Measurements from ENCODE around the gene FAT3. TPM values are rescaled to one million over a fixed set of nuclear protein-coding genes. Genes with fewer than 3 reads are reported as not detected.

The FAT3 gene
- total and polyA plus RNA-seq, 10 of the 15 experiments (the other 5 are each of a cell fraction or from before 2014, with no cell fraction given) = under 0.01 to 0.04 (median 0.01) TPM; not detected in 7

DNA sequence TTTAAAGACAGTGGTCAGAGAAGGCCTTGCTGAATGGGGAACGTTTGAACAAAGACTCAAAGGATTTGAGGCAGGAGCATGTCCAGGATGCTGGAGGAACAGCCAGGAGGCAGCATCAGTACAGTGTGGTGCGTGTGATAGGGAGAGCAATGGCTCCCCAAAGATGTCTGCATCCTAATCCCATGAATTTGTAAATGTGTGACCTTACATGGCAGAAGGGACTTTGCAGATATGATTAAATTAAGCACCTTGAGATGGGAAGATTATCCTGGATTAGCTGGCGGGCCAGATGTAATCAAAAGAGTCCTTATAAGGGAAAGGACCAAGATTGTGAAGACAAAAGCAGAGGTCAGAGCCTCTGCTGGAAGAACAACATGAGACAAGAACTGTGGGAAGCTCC is 24.6 kb upstream of the FAT3 start:
- Histone ChIP-seq H3K79me2 (ENCODE audit: control insufficient read depth, insufficient read depth, low read length) (no peaks in the 10 kb centered on the region), H4K20me1 (ENCODE audit: control insufficient read depth, insufficient read depth) (no peaks in the 10 kb centered on the region), H3K4me3 (no peak overlapping the region), H3K9ac (ENCODE audit: control insufficient read depth, insufficient read depth, low read length) (no peak overlapping the region), H2AFZ (ENCODE audit: control insufficient read depth, low read depth, low read length) (no peak overlapping the region), H3K9me3 (replicated peaks; ENCODE audit: control insufficient read depth, insufficient read depth, low read length) (no peaks in the 10 kb centered on the region), H3K4me1 (ENCODE audit: control insufficient read depth, insufficient read depth, low read length) (no peaks in the 10 kb centered on the region), H3K4me2 (ENCODE audit: control insufficient read depth, insufficient read depth) (no peak overlapping the region), H3K27ac (ENCODE audit: control insufficient read depth, insufficient read depth) (no peak overlapping the region), H3K27me3 (replicated peaks in 1 of 2; ENCODE audit: control insufficient read depth in 2 of 2, insufficient read depth in 2 of 2, low read length in 1 of 2) (no peaks in the 10 kb centered on the region), H3K36me3 (ENCODE audit: control insufficient read depth in 2 of 2, insufficient read depth in 2 of 2, low read length in 1 of 2) (no peaks in the 10 kb centered on the region)
- TF ChIP-seq, protein P1, sequence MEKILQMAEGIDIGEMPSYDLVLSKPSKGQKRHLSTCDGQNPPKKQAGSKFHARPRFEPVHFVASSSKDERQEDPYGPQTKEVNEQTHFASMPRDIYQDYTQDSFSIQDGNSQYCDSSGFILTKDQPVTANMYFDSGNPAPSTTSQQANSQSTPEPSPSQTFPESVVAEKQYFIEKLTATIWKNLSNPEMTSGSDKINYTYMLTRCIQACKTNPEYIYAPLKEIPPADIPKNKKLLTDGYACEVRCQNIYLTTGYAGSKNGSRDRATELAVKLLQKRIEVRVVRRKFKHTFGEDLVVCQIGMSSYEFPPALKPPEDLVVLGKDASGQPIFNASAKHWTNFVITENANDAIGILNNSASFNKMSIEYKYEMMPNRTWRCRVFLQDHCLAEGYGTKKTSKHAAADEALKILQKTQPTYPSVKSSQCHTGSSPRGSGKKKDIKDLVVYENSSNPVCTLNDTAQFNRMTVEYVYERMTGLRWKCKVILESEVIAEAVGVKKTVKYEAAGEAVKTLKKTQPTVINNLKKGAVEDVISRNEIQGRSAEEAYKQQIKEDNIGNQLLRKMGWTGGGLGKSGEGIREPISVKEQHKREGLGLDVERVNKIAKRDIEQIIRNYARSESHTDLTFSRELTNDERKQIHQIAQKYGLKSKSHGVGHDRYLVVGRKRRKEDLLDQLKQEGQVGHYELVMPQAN (conservative IDR thresholded peaks at IDR 0.05) = no peak
- TF ChIP-seq RFX5 (IDR thresholded peaks at IDR 0.05; ENCODE audit: low read depth, low read length) (no peak), ZNF24 (IDR thresholded peaks at IDR 0.05) (no peak), CHD4 (IDR thresholded peaks at IDR 0.05) (no peak), MEF2B (IDR thresholded peaks at IDR 0.05; ENCODE audit: partially characterized antibody, poor library complexity, severe bottlenecking) (no peak), ZNF622 (IDR thresholded peaks at IDR 0.05) (no peak)
- TF ChIP-seq, protein P2, sequence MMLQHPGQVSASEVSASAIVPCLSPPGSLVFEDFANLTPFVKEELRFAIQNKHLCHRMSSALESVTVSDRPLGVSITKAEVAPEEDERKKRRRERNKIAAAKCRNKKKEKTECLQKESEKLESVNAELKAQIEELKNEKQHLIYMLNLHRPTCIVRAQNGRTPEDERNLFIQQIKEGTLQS (IDR thresholded peaks at IDR 0.05; ENCODE audit: borderline replicate concordance, extremely low read depth, low read depth, low read length) = no peak
- ATAC-seq (no peak), DNase-seq (ENCODE audit: low read depth, low spot score) (no peak), FAIRE-seq (no peak)
- no TSS peak for BruUV-seq (replicated peaks)
- ChIA-PET POLR2A (no interaction called here), RAD21 (ENCODE audit: unreplicated experiment) (no interaction called here), SMC1A (ENCODE audit: uncharacterized antibody, unreplicated experiment) (no interaction called here), CTCF (no interaction called here)
- 0% methylated on average over 3 of the region's 3 CpGs for WGBS (ENCODE audit: insufficient coverage, insufficient replicate concordance, low lambda C conversion rate, missing lambda C conversion rate)
- in situ Hi-C loops (cut with MboI) (no loop called here), intact Hi-C loops (cut with micrococcal nuclease; ENCODE audit: unreplicated experiment) (no loop called here)
